Keratinocyte (primary cell): ENCODE data around the gene TRAPPC14. TPM values are rescaled to one million over a fixed set of nuclear protein-coding genes. Genes with fewer than 3 reads are reported as not detected.

Experiments
- DNase-seq: peaks from one replicate; pipeline ENCODE4 v3.0.0-alpha.2; 2011; ENCODE audit warnings: low read depth, missing footprints, low spot score
- FAIRE-seq: peaks from 2 replicates; lab custom pipeline; 2011; peaks lifted over from hg19 to GRCh38; lab: Jason Lieb, UNC
- H2AFZ ChIP-seq: 2 replicates; pipeline ENCODE4 v1.6.0; 2012; ENCODE audit warnings: low read length, control low read depth, inconsistent platforms; ENCODE audit not compliant: control insufficient read depth
- H3K27ac ChIP-seq: 2 replicates; pipeline ENCODE4 v1.5.1; 2011; ENCODE audit warnings: low read length; ENCODE audit not compliant: control insufficient read depth, insufficient read depth
- H3K27me3 ChIP-seq: 3 replicates; pipeline ENCODE4 v1.6.0; 2011; ENCODE audit warnings: low read length; ENCODE audit not compliant: control insufficient read depth, insufficient read depth; ENCODE audit errors: extremely low read depth
- H3K36me3 ChIP-seq, 2 experiments: 2 replicates in 1 of 2; 3 replicates in 1 of 2; pipeline ENCODE4 v1.5.1; 2011; ENCODE audit warnings: low read length in 2 of 2, mild to moderate bottlenecking in 1 of 2; ENCODE audit not compliant: control insufficient read depth in 2 of 2, insufficient read depth in 2 of 2; ENCODE audit errors: extremely low read depth in 1 of 2
- H3K4me1 ChIP-seq: 3 replicates; pipeline ENCODE4 v1.5.1; 2011; ENCODE audit warnings: low read length; ENCODE audit not compliant: control insufficient read depth, insufficient read depth; ENCODE audit errors: extremely low read depth
- H3K4me2 ChIP-seq: 3 replicates; pipeline ENCODE4 v1.6.0; 2011; ENCODE audit warnings: low read depth, low read length; ENCODE audit not compliant: control insufficient read depth, insufficient read depth; ENCODE audit errors: extremely low read depth
- H3K4me3 ChIP-seq, 3 experiments: fragments of 200-600 bp in 1 of 3; sonication (generic) in 1 of 3; 2 replicates in 2 of 3; 3 replicates in 1 of 3; pipeline ENCODE4 v1.5.1; 2011 to 2016; ENCODE audit warnings: low read length in 3 of 3, mild to moderate bottlenecking in 3 of 3, control low read depth in 2 of 3, inconsistent platforms in 1 of 3, low read depth in 1 of 3, mixed read lengths in 1 of 3, mixed run types in 1 of 3, moderate library complexity in 1 of 3; ENCODE audit not compliant: control insufficient read depth in 2 of 3, insufficient read depth in 2 of 3; ENCODE audit errors: extremely low read depth in 1 of 3
- H3K79me2 ChIP-seq: 2 replicates; pipeline ENCODE4 v1.6.0; 2012; ENCODE audit warnings: low read length; ENCODE audit not compliant: control insufficient read depth, insufficient read depth
- H3K9ac ChIP-seq: 3 replicates; pipeline ENCODE4 v1.6.0; 2011; ENCODE audit warnings: low read length; ENCODE audit not compliant: control insufficient read depth, insufficient read depth; ENCODE audit errors: extremely low read depth
- H3K9me1 ChIP-seq: 3 replicates; pipeline ENCODE4 v1.6.0; 2011; ENCODE audit warnings: low read length; ENCODE audit not compliant: control insufficient read depth, insufficient read depth; ENCODE audit errors: extremely low read depth
- H3K9me3 ChIP-seq: 2 replicates; pipeline ENCODE4 v1.5.1; 2012; ENCODE audit warnings: low read depth, low read length; ENCODE audit not compliant: control insufficient read depth
- H4K20me1 ChIP-seq: 3 replicates; pipeline ENCODE4 v1.6.0; 2011; ENCODE audit warnings: low read length; ENCODE audit not compliant: control insufficient read depth, insufficient read depth; ENCODE audit errors: extremely low read depth
- EZH2 ChIP-seq: IDR thresholded peaks from one replicate; pipeline ENCODE4 v1.6.1; 2012; ENCODE audit warnings: inconsistent platforms, mild to moderate bottlenecking, low read length, moderate library complexity
- dilution Hi-C: fragments of 300-500 bp; cut with MboI; formaldehyde crosslinking; loops from one replicate; pipeline ENCODE4 v1.7.0; 2020; ENCODE audit warnings: low sequenced_read_pairs; ENCODE audit not compliant: extremely low pct_ligation_motif_present
- polyA plus RNA-seq, 5 experiments: library from polyadenylated mRNA; depleted of rRNA in 3 of 5; stranded (reverse) in 3 of 5; stranded (forward) in 1 of 5; unstranded in 1 of 5; fragments of >200 nt; gene quantifications; 1 replicate in 1 of 5; 2 replicates in 3 of 5; 3 replicates in 1 of 5; pipeline versions ENCODE4 v1.2.1 to v1.2.3, GENCODE V29; 2011 to 2012; ENCODE audit warnings: missing spikeins in 2 of 5, low read depth in 1 of 5, low replicate concordance in 1 of 5
- TF ChIP-seq, protein P1 (sequence below), 3 experiments: IDR thresholded peaks in 1 of 3; conservative IDR thresholded peaks in 1 of 3; optimal IDR thresholded peaks in 1 of 3; 2 replicates in 2 of 3; 3 replicates in 1 of 3; pipeline versions ENCODE3 to v1.5.1; 2011; ENCODE audit warnings: low read length in 3 of 3, mild to moderate bottlenecking in 3 of 3, moderate library complexity in 2 of 3, control low read depth in 1 of 3, inconsistent platforms in 1 of 3; ENCODE audit not compliant: insufficient read depth in 2 of 3; ENCODE audit errors: extremely low read depth in 1 of 3

TRAPPC14 gene
- polyA plus RNA-seq, 1 donor (not counting 4 experiments of a cell fraction or from before 2014, with no cell fraction given) = 4.7 TPM

DNA sequence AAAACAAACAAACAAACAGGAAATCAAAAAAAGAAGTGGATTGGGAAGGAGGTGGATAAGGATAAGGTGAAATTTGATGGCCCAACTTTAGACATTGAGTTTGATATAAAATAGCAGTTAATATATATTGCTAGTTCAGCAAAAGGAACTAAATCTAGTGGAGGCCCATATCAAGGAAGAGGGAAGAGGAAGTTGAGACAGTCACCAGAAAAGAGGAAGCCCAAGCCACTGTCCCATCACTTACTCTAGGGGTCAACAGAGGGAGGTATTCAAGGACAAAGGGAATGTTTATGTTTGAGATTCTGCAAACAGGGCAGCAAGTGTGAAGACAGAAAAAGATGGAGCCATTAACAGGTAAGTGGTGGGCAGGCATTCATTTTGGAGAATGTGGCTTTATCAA is 6.1 kb downstream of the TRAPPC14 start:
- no peak overlapping the region for H2AFZ ChIP-seq
- no peak overlapping the region for H3K9ac ChIP-seq
- H3K4me1 ChIP-seq = peaks cover 27% of the 10 kb centered on the region
- peaks cover 17% of the 10 kb centered on the region for H3K79me2 ChIP-seq
- H3K27me3 ChIP-seq = no peaks in the 10 kb centered on the region
- TF ChIP-seq, protein P1, sequence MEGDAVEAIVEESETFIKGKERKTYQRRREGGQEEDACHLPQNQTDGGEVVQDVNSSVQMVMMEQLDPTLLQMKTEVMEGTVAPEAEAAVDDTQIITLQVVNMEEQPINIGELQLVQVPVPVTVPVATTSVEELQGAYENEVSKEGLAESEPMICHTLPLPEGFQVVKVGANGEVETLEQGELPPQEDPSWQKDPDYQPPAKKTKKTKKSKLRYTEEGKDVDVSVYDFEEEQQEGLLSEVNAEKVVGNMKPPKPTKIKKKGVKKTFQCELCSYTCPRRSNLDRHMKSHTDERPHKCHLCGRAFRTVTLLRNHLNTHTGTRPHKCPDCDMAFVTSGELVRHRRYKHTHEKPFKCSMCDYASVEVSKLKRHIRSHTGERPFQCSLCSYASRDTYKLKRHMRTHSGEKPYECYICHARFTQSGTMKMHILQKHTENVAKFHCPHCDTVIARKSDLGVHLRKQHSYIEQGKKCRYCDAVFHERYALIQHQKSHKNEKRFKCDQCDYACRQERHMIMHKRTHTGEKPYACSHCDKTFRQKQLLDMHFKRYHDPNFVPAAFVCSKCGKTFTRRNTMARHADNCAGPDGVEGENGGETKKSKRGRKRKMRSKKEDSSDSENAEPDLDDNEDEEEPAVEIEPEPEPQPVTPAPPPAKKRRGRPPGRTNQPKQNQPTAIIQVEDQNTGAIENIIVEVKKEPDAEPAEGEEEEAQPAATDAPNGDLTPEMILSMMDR (optimal IDR thresholded peaks at IDR 0.05 in 1 of 3, IDR thresholded peaks at IDR 0.05 in 1 of 3, conservative IDR thresholded peaks at IDR 0.05 in 1 of 3; ENCODE audit: extremely low read depth in 1 of 3, insufficient read depth in 2 of 3, low read length in 3 of 3) = no peak
- no peak for TF ChIP-seq EZH2
- no peak overlapping the region for H3K4me3 ChIP-seq
- H3K9me3 ChIP-seq = no peaks in the 10 kb centered on the region
- FAIRE-seq (no peak), DNase-seq (no peak)
- no peaks in the 10 kb centered on the region for H3K9me1 ChIP-seq
- peaks cover 7% of the 10 kb centered on the region for H4K20me1 ChIP-seq
- no peak overlapping the region for H3K27ac ChIP-seq
- dilution Hi-C loops = no loop called here
- no peak overlapping the region for H3K4me2 ChIP-seq
- peaks cover 16 to 27% of the 10 kb centered on the region in 2 experiments for H3K36me3 ChIP-seq

DNA sequence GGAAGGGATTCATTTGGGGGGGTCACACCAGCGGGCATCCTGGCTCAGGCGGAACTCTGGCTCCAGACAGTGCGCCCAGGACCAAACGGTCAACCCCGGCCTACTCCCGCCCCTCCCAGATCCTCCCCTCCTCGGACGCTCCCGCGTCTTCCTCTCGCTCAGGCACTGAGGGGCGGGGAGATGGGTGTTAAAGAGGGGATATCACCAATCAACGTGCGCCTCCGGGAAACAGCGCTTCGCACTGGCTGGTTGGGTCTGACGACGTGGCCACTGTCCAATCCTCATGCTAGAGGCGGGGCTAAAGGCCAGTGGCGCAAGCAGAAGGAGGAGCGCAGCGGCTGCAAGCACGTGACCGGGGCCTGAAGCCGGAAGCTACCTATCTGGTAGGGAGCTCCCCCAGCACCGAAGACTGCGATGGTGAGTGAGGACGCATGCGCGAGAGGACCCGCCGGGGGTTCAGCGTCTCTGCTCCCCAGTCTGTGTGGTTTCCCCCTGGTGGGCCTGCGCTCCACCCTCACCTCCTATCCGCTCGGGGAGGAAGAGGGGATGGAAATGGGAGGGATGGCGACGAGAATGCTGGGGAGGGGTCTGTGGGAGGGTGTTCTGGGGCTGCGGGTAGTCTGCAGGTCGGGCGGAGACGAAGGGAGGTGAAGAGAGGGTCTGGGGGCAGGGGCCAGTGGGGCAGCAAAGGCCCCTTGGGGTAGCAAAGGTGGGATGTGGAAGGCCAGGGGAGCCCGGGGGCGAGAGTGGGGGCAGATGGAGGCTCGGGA is 9.8 kb downstream of the TRAPPC14 start, which contains the start of gene LAMTOR4:
Gene LAMTOR4 (plus strand): TSS at position 360 of the 770 bp plus-strand sequence. CDS start 55 bp downstream, at position 415.
- TF ChIP-seq, protein P1 (optimal IDR thresholded peaks at IDR 0.05 in 1 of 3, IDR thresholded peaks at IDR 0.05 in 1 of 3, conservative IDR thresholded peaks at IDR 0.05 in 1 of 3; ENCODE audit: extremely low read depth in 1 of 3, insufficient read depth in 2 of 3, low read length in 3 of 3) = no peak
- no peak for TF ChIP-seq EZH2
- Histone ChIP-seq H3K4me1 (peaks cover 18% of the 10 kb centered on the region), H3K27me3 (no peaks in the 10 kb centered on the region), H3K36me3 (peaks cover 0 to 1% of the 10 kb centered on the region in 2 experiments), H2AFZ (peak within 1 kb of the TSS; percentile 84), H3K9me3 (no peaks in the 10 kb centered on the region), H3K9me1 (no peaks in the 10 kb centered on the region), H3K9ac (peak within 1 kb of the TSS; percentile 78), H3K4me3 (peak within 1 kb of the TSS; percentile 75 to 92 (median 85)), H4K20me1 (peaks cover 2% of the 10 kb centered on the region), H3K27ac (peak within 1 kb of the TSS; percentile 63), H3K4me2 (peak within 1 kb of the TSS; percentile 98), H3K79me2 (peaks cover 16% of the 10 kb centered on the region)
- peak; percentile 99 for DNase-seq
- dilution Hi-C loops = no loop called here
- peak; percentile 70 for FAIRE-seq
